ENCODE results near the gene DNAH9. TPM values are rescaled to one million over a fixed set of nuclear protein-coding genes. Genes with fewer than 3 reads are reported as not detected.

Gene DNAH9
- total and polyA plus RNA-seq, 4 donors = under 0.01 to 0.09 TPM; not detected in 2

DNA sequence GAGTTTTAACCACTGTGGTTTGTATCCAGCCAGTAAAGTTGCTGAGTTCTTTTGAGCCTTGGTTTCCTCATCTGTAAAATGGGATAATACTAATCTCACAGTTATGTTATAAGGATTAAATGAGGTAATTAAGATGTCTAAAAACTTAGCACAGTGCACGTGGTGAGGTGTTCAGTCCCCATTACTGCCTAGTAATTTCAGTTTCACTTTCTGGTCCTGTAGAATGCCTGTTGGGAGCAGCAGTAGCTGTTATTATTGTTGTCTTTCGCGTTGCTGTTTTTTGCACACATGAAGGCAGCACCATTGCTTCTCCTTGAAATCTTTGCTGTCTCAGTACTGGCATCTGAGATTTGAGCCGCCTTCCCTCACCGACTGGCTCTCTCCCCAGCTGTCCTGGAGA is 182.4 kb downstream of the DNAH9 start:
- Histone ChIP-seq H3K4me3 (ENCODE audit: low read depth in 1 of 3, low read length in 3 of 3) (no peak overlapping the region), H3K27ac (ENCODE audit: low read depth in 1 of 2, low read length in 2 of 2) (no peak overlapping the region), H3K9me3 (ENCODE audit: control insufficient read depth in 4 of 4, low read length in 3 of 4) (no peaks in the 10 kb centered on the region), H3K36me3 (ENCODE audit: control insufficient read depth in 4 of 4, insufficient read depth in 3 of 4, low read depth in 1 of 4, low read length in 3 of 4) (no peaks in the 10 kb centered on the region), H3K4me1 (ENCODE audit: control insufficient read depth in 4 of 4, insufficient read depth in 4 of 4, low read length in 3 of 4) (no peaks in the 10 kb centered on the region), H3K27me3 (ENCODE audit: control insufficient read depth in 4 of 4, insufficient read depth in 4 of 4, low read length in 3 of 4) (no peaks in the 10 kb centered on the region), H3K9ac (ENCODE audit: low read depth in 1 of 2, low read length in 2 of 2) (no peak overlapping the region)
- no peak for DNase-seq (ENCODE audit: low spot score)
- WGBS = 91% methylated on average over 5 of the region's 5 CpGs
- no peak for TF ChIP-seq RXRA (IDR thresholded peaks at IDR 0.05)
- TF ChIP-seq, protein P1, sequence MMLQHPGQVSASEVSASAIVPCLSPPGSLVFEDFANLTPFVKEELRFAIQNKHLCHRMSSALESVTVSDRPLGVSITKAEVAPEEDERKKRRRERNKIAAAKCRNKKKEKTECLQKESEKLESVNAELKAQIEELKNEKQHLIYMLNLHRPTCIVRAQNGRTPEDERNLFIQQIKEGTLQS (IDR thresholded peaks at IDR 0.05) = no peak
- TF ChIP-seq HNF4G (IDR thresholded peaks at IDR 0.05) = no peak
- TF ChIP-seq HNF4A (conservative IDR thresholded peaks at IDR 0.05) = no peak
- TF ChIP-seq FOXA2 (IDR thresholded peaks at IDR 0.05) = no peak
- no peak for TF ChIP-seq SP1 (IDR thresholded peaks at IDR 0.05)
- TF ChIP-seq YY1 (IDR thresholded peaks at IDR 0.05) = no peak
- TF ChIP-seq NR2F2 (IDR thresholded peaks at IDR 0.05) = no peak
- TF ChIP-seq, protein P2, sequence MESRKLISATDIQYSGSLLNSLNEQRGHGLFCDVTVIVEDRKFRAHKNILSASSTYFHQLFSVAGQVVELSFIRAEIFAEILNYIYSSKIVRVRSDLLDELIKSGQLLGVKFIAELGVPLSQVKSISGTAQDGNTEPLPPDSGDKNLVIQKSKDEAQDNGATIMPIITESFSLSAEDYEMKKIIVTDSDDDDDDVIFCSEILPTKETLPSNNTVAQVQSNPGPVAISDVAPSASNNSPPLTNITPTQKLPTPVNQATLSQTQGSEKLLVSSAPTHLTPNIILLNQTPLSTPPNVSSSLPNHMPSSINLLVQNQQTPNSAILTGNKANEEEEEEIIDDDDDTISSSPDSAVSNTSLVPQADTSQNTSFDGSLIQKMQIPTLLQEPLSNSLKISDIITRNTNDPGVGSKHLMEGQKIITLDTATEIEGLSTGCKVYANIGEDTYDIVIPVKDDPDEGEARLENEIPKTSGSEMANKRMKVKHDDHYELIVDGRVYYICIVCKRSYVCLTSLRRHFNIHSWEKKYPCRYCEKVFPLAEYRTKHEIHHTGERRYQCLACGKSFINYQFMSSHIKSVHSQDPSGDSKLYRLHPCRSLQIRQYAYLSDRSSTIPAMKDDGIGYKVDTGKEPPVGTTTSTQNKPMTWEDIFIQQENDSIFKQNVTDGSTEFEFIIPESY (IDR thresholded peaks at IDR 0.05) = no peak
- no peak for TF ChIP-seq JUND (IDR thresholded peaks at IDR 0.05)

DNA sequence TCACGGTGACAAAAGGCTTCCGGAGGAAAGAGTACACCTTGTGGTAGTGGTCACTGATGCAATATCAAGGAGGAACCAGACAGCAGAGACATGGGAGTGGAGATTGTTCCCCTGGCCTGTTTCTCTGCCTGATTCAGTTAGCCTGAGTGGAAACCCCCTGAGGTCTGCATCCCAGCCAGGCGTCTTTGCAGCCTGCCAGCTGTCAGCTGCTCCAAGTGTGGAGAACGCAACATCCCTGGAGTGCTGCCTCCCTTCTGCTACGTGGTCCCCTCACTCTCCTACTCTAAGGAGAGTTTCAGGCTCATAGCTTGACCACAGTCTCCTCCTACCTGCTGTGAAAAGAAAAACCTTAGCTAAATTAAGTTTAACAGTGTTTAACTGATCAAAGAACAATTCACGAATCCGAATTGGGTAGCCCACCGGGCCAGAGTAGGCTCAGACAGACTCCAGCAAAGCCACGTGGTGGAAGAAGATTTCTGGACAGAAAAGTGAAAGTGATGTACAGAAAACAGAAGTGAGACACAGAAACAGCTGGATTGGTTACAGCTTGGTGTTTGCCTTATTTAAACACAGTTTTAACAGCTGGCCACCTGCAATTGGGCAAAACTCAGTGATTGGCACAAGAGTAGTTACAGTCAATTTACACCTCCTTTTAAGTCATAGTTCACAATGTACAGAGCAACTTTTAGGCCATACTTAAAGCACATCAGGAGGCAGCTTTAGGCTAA is 188.6 kb downstream of the DNAH9 start:
- no peaks in the 10 kb centered on the region for H3K36me3 ChIP-seq (ENCODE audit: control insufficient read depth in 4 of 4, insufficient read depth in 3 of 4, low read depth in 1 of 4, low read length in 3 of 4)
- H3K27ac ChIP-seq (ENCODE audit: low read depth in 1 of 2, low read length in 2 of 2) = no peak overlapping the region
- TF ChIP-seq HNF4G (IDR thresholded peaks at IDR 0.05) = no peak
- no peak for TF ChIP-seq GABPA (IDR thresholded peaks at IDR 0.05 in 1 of 2, conservative IDR thresholded peaks at IDR 0.05 in 1 of 2)
- TF ChIP-seq CTCF (IDR thresholded peaks at IDR 0.05; ENCODE audit: low read depth, low read length, missing input control) = no peak
- TF ChIP-seq TAF1 (conservative IDR thresholded peaks at IDR 0.05) = no peak
- TF ChIP-seq FOXA1 (IDR thresholded peaks at IDR 0.05) = no peak
- TF ChIP-seq MAX (IDR thresholded peaks at IDR 0.05) = no peak
- no peak for TF ChIP-seq REST (IDR thresholded peaks at IDR 0.05)
- no peak for TF ChIP-seq RXRA (IDR thresholded peaks at IDR 0.05)
- no peak for TF ChIP-seq RAD21 (IDR thresholded peaks at IDR 0.05)
- TF ChIP-seq JUND (IDR thresholded peaks at IDR 0.05) = no peak
- TF ChIP-seq NR2F2 (IDR thresholded peaks at IDR 0.05) = no peak
- TF ChIP-seq, protein P1 (IDR thresholded peaks at IDR 0.05) = no peak
- no peak for TF ChIP-seq EGR1 (IDR thresholded peaks at IDR 0.05; ENCODE audit: low read depth in 2 of 2)
- TF ChIP-seq HNF4A (conservative IDR thresholded peaks at IDR 0.05) = no peak
- no peak for TF ChIP-seq YY1 (IDR thresholded peaks at IDR 0.05)
- no peak for TF ChIP-seq FOXA2 (IDR thresholded peaks at IDR 0.05)
- no peak for TF ChIP-seq SP1 (IDR thresholded peaks at IDR 0.05)
- TF ChIP-seq, protein P2 (IDR thresholded peaks at IDR 0.05) = no peak
- WGBS = 69% methylated on average over 9 of the region's 9 CpGs
- no peaks in the 10 kb centered on the region for H3K4me1 ChIP-seq (ENCODE audit: control insufficient read depth in 4 of 4, insufficient read depth in 4 of 4, low read length in 3 of 4)
- no peak overlapping the region for H3K4me3 ChIP-seq (ENCODE audit: low read depth in 1 of 3, low read length in 3 of 3)
- H3K9me3 ChIP-seq (ENCODE audit: control insufficient read depth in 4 of 4, low read length in 3 of 4) = peaks cover 0 to 6% (median 5%) of the 10 kb centered on the region in 4 donors
- no peaks in the 10 kb centered on the region for H3K27me3 ChIP-seq (ENCODE audit: control insufficient read depth in 4 of 4, insufficient read depth in 4 of 4, low read length in 3 of 4)
- H3K9ac ChIP-seq (ENCODE audit: low read depth in 1 of 2, low read length in 2 of 2) = no peak overlapping the region
- no peak for DNase-seq (ENCODE audit: low spot score)

Data from liver (tissue), 9 donors.